Stimulated activated CD8-positive, alpha-beta memory T cell treated with anti-CD3 and anti-CD28 coated beads, Interleukin-7, amount 100 ng/mL, for 48 hours (primary cell): Measurements from ENCODE around the gene CAMTA1.

Experiments used
- DNase-seq, 2 donors: peaks; one replicate each; pipeline ENCODE4 v3.0.0-alpha.2; 2020; ENCODE audit warnings: low read depth in 1 of 2; ENCODE audit errors: extremely low read depth in 1 of 2

The CAMTA1 gene

DNA sequence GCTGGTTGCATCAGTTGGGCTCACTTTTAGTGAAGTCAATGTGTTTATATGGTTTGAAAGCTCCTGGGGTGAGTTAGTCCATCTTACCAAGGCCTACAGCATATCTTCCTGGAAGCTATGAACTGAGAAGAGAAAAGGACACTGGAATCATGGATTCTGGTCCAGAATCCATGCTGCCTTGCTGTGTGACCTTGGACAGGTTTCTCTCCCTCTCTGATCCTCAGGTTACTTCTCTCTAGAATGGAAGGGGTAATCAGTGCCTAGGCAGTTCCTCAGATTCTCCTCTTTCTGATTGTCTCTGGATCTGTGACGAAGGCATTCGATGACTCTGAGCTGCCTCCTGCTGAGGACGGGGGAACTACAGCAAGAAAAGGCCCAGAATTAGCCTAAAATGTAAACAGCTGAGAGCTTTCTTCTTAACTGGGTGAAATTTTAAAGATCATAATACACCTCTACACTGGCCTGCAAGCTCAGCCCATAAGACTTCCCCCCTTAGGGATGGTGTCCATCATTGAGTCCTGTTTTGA lies 560.9 kb downstream of the CAMTA1 start:
- no peak for DNase-seq

DNA sequence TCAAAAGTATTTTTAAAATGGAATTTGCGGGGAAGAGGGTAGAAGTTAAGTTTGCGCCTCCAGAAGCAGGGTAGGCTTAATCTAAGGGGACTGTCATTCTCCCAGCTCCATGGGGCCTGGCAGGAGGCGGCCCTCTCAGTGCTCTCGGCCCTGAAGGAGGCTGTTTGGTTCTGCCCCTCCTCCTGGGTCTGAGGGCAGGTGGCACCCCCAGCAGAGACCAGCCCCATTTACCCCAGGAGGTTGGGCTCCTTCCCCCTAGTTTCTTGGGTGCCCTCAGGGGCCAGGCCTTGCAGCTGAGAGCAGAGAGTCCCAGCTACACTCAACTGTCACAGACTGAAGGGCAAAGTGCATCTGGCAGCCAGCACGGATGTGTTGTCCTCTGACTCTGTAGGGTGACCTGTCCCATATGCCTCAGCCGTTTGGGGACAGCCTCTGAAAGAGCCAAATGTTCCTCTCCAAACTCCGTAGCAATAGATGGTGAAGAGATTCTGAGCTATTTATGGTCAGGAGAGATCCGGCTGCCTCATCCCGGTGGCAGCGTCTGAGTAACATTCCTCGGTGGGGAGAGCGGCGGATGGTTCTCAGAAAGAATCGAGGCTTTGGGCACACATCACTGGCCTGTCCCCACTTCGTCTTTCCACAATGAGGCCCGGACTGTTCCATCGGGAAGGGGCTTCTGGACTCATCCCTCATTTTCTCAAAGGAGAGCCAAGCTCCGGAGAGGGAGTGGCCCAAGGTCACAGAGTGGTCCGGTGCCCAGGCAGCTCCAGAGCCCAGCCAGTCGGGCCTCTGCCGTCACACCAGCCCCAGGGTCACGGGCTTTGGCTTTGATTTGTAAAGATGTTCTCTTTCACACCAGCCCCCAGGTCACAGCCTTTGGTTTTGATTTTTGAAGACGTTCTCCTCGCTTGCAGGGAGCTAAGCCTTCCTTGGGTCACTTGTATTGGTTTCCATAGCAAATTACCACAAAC lies 561.6 kb downstream of the CAMTA1 start:
- DNase-seq = no peak

DNA sequence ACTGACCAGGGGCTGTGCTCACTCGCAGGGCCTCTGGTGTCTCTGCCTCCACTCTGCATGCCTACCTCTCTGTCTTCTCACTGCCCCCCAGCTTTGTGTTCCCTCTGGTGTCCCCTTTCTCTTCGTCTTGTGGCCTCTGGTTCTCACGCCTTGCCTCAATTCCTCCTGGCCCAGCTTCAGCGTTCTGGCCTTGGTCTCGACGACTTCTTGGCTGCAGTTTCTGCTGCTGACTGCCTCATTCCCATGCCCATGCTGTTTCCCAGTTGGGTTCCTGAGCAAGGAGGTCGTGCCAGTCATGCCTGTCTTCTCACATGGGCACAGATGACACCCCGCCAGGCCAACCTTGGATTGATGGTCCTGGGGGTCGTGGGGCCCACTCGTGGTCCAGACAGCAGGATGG lies 562.8 kb downstream of the CAMTA1 start:
- DNase-seq = no peak

DNA sequence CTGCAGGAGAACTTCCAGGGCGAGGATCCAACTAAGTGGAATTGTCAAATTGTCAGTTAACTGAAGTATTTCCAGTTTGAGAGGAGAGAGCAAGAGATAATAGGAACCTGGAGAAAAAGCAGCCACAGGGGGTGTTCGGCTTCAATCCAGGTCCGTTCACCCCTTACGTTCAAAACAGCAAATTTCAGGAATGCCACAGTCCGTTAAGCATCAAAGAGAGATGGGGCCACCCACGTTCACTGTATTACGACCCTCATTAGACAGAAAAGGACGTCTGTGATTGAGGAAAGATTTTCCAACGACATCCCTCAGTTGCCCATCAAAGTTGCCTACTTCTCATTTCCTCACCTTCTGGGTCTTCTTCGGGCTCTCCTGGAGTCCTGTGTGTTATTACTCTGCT lies 563.3 kb downstream of the CAMTA1 start:
- DNase-seq = no peak

DNA sequence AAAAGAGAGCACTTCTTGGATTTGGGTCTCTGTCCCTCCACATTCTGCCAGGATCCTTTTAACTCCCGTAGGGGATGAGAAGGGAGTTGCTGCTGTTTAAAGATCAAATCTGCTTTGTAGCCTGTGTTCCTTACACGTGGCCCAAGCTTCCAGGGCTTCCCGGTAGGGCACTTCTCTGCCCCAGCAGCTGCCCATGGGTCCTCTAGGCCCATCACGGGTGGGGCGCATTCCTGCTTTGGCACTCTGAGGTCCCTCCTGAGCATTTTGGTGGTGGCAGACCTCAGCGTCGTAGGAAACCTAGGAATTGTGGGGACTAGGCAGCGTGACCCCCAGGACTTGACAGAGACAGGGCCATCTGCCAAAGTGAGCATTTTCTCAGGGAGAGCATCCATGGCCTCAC lies 565.5 kb downstream of the CAMTA1 start:
- no peak for DNase-seq

DNA sequence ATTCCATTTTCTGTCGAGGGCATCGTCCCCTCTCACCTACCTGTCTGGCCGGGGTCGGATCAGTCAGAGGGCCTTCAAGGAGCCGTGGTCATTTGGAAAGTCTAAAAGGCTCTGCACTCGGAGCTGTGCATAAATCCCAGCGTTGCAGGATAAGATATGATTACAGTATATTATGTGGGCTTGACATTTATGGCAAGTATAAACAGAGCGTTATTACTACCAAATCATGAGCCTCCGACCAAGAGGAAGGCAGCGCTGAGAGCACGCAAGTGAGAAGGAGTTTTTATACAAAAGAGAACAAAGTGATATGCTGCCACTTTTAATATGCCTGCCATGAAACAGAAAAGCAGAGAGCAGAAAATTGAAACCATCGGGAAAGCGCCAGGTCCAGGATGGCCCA lies 566.4 kb downstream of the CAMTA1 start:
- DNase-seq = no peak

DNA sequence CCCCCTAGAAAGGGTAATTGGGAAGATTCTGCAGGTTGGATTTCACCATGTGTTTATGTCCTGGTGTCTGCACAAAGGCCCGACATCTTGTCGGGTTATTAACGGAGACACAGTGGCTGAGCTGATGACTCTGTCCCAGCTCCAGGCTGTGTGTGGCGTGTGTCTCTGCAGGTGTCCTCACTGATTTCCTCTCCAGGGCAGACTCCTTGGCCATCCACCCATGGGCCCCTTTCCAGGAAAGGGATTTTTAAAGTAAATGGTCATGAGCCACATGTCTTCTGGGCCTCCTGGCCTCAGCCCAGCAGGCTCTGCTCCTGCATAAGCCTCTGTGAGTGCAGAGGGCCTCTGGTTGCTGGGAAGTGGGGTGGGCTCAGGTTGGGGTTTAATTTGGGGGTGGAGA lies 567.1 kb downstream of the CAMTA1 start:
- DNase-seq = no peak

DNA sequence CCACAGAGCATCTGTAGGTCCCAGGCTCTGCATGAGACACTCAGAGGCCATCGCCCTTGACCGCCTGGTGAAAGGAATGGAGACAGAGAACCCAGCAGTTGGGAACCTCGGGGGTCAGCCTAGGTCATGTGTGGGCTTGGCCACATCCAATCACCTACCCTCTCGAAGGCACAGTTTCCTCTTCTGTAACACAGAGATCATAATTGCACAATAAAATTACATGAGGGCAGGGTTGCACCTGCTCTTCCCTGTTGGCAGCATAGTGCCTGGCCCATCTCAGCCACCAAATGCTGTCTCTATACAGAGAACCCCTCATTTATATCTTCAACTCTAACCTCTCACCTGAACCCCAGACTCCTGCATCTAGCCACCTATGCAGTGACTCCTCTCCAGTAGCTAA lies 567.7 kb downstream of the CAMTA1 start:
- no peak for DNase-seq

DNA sequence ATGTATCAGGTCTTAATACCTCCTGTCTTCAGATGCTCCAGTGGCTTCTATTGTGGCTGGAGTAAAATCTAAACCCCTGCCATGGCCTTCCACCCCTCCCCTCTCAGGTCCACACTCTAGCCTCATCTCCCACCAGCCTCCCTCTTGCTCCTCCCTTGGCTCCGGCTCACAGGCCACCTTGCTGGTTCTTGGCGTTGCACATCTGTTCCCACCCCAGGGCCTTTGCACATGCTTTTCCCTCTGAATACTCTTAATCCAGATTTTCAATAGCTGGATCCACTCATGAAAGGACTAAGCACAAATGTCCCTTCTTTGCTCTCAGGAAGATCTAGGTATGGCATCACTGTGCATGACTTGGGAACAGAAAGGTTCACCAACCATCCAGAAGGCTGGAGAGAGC lies 570.4 kb downstream of the CAMTA1 start:
- DNase-seq = no peak

DNA sequence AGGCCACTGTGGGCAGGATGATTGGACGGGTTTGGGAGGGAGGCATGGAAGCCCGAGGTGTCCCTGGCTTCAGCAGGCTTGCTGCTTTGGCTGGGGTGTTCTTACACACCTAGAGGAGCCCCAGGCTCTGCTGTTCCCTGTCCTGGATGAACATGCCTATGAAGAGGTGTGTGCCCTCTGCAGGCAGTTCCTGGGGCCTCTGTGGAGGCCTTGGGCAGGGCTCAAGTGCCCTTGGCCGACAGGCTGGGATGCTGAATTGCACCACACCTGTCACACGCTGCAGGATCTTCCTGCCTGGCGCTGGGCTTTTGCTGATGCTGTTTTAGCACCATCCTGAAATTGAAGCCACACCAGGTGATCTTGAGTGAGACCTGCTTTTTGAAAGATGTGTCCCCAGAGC lies 570.8 kb downstream of the CAMTA1 start:
- DNase-seq = no peak

DNA sequence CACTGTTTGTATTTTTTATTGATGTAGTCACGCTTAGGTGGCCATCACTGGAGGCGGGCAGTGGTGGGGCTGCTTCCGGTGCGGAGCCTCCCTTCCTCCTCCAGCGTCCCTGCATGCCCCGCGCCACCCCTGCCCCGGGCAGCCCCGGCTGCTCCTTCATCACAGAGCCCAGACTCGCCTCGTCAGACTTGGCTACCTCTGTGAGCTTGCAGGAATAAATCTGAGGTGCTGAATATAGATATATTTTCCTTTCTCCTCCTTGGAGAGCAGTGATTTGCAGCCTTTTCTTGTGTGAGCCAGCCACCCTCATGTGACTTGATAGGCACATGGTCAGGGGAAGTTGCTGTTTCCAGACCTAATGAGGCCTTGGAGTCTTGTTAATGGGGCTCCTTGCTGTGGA lies 573.2 kb downstream of the CAMTA1 start:
- DNase-seq = no peak

DNA sequence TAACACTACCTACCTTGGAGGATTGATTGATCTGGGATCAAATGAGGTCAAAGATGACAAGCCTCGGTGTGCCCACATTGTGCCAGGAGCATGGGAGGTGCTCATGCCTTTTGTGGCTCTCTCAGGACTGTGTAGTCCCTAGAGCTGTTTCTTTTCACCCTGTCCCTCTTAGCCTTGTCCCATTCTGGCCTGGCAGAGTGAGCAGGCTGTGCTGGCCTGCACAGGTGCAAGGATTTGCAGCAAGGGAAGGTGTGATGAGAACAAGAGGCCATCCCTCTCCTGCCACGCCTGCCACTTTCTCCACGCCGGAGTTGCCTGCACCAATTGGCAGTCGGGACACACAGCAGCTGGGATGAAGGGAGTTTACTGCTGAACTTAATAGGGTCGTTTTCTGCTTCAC lies 575.3 kb downstream of the CAMTA1 start:
- DNase-seq = no peak

DNA sequence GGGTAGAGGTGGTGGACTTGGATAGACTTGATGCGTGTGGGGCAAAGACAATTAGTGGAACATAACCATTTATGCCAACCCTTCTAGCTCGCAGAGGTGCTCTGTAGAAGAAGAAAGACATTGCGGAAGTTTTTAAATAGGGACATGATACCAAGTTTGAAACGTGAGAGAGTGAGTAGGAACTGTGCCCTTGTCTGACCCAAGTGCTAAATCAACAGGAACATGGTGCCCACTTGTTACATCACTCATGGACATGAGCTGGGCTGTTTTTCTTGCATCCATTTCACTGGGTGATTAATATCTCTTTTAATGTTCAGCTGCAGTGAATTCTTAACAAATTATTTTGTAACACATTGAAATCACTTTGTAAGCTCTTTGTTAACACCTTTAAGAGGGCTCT lies 577.7 kb downstream of the CAMTA1 start:
- no peak for DNase-seq

DNA sequence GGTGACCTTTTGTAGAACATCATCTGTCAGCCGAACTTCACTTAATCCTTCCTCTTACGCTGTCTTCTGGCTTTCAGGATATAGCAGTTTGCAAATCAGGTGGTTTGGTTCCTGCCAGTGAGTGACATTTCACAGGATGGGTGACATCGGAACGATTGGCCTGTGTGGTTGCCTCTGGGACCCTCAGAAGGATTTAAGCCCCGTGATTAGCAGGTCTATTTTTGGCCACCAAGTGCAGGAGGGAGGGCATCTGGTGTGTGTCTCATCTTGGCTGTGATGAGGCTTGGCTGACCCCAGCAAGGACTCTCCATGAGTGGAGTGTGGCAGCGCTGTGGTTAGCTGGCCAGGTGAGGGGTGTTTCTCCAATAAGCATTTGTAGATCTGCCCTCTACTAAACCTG lies 578.2 kb downstream of the CAMTA1 start:
- DNase-seq = no peak

DNA sequence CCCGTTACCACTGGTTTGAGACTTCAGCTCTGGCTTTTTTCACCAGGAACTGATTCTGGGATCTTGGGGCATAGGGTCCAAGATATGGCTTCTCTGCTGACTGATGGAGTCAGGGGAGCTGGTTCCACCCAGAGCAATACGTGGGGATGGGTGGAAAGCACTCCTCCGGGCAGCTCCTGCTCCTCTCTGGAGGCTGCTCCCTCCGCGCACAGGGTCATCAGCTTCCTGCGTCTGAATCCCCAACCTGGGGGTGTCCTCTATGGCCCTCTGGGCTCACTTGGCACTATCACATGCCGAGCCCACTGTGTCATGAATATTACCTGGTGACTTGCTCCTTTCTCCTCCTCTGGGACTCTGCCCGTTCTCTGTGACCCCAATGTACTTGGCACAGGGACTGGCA lies 580.5 kb downstream of the CAMTA1 start:
- DNase-seq = no peak

DNA sequence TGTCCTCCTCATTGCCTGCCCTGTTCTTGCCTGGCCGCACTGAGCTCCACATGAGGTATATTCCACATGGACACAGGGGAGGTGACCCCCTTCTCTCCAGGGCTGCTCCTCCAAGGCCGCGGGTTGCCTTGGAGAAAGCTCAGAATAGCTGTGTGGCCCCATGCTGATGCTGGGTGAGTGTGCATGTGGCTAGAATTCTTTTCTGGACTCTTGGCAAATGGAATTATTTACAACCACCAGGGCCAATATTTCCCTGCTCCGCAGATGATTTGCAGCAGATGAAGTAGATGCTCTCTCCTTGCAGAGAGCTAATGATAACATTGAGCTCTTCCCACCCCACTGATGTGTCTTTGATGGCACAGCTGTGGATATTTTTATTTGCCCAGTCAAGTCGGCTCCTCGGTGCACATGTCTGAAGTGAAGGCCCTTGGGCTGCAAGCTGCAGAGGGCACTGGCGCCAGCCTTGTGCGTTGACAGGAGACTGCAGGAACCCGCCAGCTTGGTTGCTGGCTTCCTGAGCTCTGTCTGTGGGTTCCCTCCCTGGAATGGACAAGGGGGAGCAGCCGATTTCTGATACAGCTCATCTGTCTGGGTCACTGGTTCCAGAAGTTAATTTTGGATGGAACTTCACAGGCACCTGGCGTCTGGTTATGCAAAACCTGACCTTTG lies 581.2 kb downstream of the CAMTA1 start:
- no peak for DNase-seq

DNA sequence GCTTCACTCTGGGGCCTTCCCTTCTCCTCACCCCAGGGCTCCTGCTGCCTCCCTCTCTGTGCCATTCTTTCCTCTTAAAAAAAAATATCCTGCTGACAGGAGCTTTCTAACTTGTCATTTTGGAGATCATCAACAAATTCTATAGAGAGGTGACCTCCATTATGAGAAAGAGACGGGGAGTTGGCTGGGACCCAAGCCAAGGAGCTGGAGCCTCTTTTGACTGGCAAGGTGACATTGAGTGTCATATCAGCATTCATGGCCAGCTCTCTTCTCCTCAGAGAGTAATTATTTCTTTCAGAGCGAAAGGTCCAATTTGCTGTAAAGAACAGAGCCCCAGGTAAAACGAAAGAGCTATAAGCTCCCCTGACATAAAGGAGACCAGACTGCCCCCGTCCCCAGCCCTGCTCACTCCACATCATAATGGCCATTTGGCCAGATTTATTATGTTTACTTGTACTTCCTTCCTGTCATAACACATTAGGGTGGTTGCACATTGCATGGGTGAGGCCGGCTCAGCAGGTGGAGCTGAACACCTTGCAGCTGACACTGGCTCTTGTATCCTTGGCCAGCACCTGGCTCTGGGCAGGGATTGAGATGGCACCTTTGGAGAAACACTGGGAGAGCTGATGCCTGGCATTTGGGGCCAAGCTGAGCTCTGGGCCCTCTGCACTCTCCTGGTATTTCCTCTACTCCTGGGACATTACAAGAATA lies 581.9 kb downstream of the CAMTA1 start:
- no peak for DNase-seq

DNA sequence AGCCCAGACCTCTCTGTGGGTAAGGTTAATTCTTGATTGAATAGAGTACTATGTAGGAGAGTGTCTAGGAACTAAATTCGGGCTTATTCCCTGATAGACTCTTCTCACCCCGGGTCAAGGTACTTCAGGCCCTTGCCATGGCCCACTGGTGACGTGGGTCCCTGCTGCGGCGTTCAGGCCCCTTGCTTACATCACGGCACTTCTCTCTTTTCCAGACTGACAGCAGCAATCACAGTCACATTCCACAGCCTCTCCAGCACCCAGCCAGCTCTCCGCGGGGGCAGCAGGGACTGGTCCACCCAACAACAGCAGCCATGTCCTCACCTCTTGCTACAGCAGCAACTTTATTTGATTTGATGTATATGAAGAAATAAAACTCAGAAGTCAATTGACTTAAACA lies 584.6 kb downstream of the CAMTA1 start:
- DNase-seq = no peak

DNA sequence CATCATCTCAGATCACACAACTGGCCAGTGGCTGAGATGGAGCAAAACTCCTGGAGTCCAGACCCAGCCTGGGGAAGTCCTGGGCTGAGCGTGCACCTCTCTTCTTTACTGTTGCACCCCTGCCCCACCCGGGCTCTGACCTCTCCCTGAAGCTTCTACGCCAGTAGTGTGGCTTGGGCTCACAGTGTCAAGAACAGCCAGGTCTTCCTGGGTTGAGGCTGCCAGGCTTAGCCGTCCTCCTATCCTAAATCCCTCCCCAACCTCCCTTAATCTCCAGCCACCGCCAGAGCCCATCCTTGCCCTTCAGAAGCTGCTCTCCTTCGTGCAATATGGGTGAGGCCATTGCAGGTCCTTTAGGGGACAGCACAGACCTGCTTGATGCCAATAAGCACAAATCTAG lies 586.7 kb downstream of the CAMTA1 start:
- no peak for DNase-seq

DNA sequence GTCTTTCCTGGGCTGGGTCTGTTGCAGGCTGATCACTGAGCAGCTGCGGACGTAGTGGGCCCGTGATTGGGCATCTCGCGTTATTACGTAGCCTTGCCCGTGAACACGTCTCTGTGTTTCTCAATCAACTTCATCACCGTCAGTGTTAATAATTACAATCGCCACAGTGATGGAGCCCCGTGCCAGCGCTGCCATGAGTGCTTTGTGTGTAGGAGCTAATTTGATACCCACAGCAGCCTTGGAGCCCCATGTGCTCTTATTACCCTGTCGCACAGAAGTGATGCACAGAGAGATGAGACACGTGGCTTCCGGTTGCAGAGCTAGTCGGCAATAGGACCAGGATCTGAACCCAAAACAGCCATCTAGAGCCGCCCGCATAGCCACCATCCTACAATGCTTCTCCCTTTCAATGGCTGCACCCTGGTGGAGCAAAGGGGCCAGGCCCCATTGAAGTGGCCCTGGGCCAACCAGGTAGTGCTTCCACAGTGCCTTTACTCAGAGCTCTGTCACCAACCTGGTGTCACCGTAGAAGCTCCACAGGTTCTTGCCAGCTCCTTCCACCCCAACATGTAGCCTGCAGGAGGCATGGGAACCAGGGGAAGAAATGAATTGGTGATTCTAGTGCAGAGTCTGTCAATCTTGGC lies 587.3 kb downstream of the CAMTA1 start:
- DNase-seq = no peak

DNA sequence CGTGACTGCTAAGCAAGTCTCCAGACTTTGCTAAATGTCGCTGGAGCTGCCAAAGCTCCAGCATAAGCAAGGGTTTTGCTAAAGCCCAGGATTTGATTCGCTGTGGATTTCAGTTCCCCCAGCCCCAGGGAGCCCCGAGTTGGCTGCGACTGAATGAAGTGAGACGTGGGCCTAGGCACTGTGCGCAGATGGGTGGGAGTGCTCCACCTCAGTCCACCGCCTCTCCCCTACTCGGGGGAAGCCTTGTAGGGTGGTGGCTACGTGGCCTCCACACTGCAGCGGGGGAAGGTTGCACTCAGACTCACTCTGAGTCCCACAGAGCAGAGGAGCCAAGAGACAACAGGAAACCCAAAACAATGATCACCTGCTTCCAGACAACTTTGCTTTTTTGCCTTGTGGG lies 588.0 kb downstream of the CAMTA1 start:
- DNase-seq = no peak
